ENCODE measurements around the gene PPP2R2B.
"Not testable (repeated sequence)": the region's sequence is repeated elsewhere in the genome, so short reads cannot be mapped to it uniquely, and the experiment has no call there.

PPP2R2B gene

DNA sequence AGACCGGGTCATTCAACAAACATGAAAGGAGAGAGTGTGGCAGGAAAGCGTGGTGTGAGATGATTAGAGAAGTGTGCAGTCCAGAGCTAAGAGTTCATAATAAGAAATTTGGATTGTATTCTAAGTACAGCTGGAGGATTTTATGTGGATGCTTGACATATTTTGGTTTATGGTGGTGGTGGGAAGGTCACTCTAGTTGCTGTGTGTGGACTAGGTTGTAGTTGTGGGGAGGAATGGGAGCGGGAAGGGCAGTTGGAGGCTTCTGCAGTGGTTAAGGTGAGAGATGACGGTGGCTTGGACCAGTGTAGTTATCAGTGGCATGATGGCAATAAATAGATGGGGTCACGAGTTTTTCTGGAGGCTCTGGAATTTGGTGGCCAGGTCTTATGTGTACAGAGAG is 316.8 kb downstream of the PPP2R2B start:
- TF ChIP-seq, protein P1, sequence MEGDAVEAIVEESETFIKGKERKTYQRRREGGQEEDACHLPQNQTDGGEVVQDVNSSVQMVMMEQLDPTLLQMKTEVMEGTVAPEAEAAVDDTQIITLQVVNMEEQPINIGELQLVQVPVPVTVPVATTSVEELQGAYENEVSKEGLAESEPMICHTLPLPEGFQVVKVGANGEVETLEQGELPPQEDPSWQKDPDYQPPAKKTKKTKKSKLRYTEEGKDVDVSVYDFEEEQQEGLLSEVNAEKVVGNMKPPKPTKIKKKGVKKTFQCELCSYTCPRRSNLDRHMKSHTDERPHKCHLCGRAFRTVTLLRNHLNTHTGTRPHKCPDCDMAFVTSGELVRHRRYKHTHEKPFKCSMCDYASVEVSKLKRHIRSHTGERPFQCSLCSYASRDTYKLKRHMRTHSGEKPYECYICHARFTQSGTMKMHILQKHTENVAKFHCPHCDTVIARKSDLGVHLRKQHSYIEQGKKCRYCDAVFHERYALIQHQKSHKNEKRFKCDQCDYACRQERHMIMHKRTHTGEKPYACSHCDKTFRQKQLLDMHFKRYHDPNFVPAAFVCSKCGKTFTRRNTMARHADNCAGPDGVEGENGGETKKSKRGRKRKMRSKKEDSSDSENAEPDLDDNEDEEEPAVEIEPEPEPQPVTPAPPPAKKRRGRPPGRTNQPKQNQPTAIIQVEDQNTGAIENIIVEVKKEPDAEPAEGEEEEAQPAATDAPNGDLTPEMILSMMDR (IDR thresholded peaks at IDR 0.05; ENCODE audit: insufficient read depth, low read length, poor library complexity, severe bottlenecking): no peak
- no peak for DNase-seq (ENCODE audit: extremely low read depth, insufficient read length)
- no peaks in the 10 kb centered on the region for H3K36me3 ChIP-seq (ENCODE audit: control insufficient read depth, insufficient read depth, low read length)
- no peaks in the 10 kb centered on the region; the same call in 1 of the 2 replicates for H3K27me3 ChIP-seq (replicated peaks; ENCODE audit: control insufficient read depth, insufficient read depth, low read length)
- H3K4me3 ChIP-seq (replicated peaks; ENCODE audit: low read depth, low read length): no peak overlapping the region

DNA sequence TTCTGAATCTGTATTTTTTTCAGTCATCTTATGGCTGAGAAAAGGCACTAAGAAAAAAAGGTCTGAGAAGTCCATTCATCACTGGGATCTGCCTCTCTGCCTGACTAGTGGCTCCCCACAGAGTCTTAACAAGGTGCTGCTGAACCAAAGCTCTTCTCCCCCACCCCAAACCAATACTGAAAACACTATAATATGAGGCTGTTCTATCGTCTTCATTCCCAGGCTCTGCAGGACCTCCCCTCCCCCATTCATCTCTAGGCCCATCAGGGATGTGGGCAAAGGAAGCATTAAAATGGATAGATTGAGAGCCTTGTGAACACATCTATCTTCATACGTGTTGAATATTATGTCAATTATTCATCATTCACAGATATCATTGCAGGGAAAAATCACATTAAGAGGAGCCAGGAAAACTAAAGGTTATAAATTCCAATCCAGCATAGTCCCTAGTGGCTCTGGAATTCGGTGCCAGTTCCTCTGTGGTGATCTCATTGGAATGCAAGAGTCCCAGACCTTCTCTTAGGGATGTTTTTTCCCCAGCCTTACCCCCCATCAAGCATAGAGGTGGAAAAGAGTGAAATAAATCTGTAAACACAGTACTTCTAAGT is 318.2 kb downstream of the PPP2R2B start:
- H3K4me3 ChIP-seq (replicated peaks; ENCODE audit: low read depth, low read length): no peak overlapping the region
- no peak for DNase-seq (ENCODE audit: extremely low read depth, insufficient read length)
- H3K27me3 ChIP-seq (replicated peaks; ENCODE audit: control insufficient read depth, insufficient read depth, low read length): no peaks in the 10 kb centered on the region; the same call in 1 of the 2 replicates
- TF ChIP-seq, protein P1 (IDR thresholded peaks at IDR 0.05; ENCODE audit: insufficient read depth, low read length, poor library complexity, severe bottlenecking): no peak
- no peaks in the 10 kb centered on the region for H3K36me3 ChIP-seq (ENCODE audit: control insufficient read depth, insufficient read depth, low read length)

DNA sequence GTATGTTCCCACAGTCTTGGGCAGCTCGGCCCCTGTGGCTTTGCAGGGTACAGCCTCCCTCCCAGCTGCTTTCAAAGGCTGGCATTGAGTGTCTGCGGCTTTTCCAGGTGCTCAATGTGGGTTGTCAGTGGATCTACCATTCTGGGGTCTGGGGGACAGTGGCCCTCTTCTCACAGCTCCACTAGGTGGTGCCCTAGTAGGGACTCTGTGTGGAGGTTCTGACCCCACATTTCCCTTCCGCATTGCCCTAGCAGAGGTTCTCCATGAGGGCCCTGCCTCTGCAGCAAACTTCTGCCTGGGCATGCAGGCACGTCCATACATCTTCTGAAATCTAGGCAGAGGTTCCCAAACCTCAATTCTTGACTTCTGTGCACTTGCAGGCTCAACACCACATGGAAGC is 321.7 kb downstream of the PPP2R2B start:
- not testable (repeated sequence) for DNase-seq (ENCODE audit: extremely low read depth, insufficient read length); H3K4me3 ChIP-seq (replicated peaks; ENCODE audit: low read depth, low read length); H3K27me3 ChIP-seq (replicated peaks; ENCODE audit: control insufficient read depth, insufficient read depth, low read length); H3K36me3 ChIP-seq (ENCODE audit: control insufficient read depth, insufficient read depth, low read length)
- TF ChIP-seq, protein P1 (IDR thresholded peaks at IDR 0.05; ENCODE audit: insufficient read depth, low read length, poor library complexity, severe bottlenecking): peak; percentile 39

DNA sequence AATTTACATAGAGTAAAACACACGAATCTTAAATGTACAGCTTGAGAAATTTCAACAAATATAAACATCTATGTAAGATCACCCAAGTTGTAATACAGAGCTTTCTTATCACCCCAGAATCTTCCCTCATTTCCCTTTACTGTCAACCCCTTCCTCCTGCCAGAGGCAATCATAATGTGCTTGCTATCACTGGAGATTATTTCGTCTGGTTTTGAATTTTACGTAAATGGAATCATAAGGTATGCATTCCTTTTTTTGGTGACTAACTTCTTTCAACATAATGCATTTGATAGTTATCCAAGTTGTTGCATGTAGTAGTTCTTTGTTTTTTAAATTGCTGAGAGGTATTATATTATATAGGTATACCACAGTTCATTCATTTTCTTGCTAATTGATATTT is 325.1 kb downstream of the PPP2R2B start:
- DNase-seq (ENCODE audit: extremely low read depth, insufficient read length): no peak
- TF ChIP-seq, protein P1 (IDR thresholded peaks at IDR 0.05; ENCODE audit: insufficient read depth, low read length, poor library complexity, severe bottlenecking): no peak
- H3K4me3 ChIP-seq (replicated peaks; ENCODE audit: low read depth, low read length): no peak overlapping the region
- H3K27me3 ChIP-seq (replicated peaks; ENCODE audit: control insufficient read depth, insufficient read depth, low read length): no peaks in the 10 kb centered on the region
- no peaks in the 10 kb centered on the region for H3K36me3 ChIP-seq (ENCODE audit: control insufficient read depth, insufficient read depth, low read length)

DNA sequence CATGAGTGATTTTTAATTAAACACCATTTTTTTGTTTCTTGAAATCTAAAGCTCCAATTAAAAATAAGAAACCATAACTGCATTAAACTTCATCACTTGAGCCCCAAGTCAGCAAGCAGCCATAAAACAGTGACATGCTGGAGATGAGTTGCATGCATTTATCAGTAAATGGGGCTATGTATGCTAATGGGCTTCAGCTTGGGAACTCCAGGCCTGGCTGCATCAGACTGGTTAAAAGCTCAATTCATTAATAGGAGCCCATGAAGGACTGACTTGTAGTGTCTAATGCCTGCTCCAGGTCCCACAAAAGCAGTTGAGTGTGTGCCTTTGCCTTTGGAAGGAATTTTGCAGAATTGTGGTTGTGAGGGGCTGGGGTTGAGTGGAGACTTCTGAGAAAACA is 328.9 kb downstream of the PPP2R2B start:
- Histone ChIP-seq H3K4me3 (replicated peaks; ENCODE audit: low read depth, low read length) (no peak overlapping the region), H3K27me3 (replicated peaks; ENCODE audit: control insufficient read depth, insufficient read depth, low read length) (no peaks in the 10 kb centered on the region), H3K36me3 (ENCODE audit: control insufficient read depth, insufficient read depth, low read length) (no peaks in the 10 kb centered on the region)
- no peak for DNase-seq (ENCODE audit: extremely low read depth, insufficient read length)
- TF ChIP-seq, protein P1 (IDR thresholded peaks at IDR 0.05; ENCODE audit: insufficient read depth, low read length, poor library complexity, severe bottlenecking): no peak

All from GM06990 (cell line).